ENCODE data around the gene STUB1. TPM values are rescaled to one million over a fixed set of nuclear protein-coding genes. Genes with fewer than 3 reads are reported as not detected.

The STUB1 gene
- total RNA-seq, 6 experiments from 2014 or later: 37.3 to 69.6 (median 54.3) TPM

DNA sequence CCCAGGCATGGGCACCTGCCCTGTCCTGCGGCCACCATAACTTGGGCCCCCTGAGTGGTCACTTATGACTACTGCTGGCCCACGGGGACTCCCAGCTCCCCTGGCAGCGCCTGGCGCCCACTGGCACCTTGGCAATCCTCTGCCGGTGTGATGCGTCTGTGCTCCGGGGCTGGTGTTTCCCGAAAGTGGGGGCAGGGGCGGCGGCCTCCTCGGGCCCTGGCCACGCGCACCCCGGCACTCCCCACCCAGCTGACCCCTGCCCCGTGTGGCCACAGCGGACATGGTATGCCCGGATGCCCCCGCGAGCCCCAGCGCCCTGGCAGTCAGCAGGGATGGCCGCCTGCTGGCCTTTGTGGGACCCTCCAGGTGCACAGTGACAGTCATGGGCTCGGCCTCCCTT, 22.7 kb upstream of the STUB1 start:
- no peak for DNase-seq
- Histone ChIP-seq H3K4me3 (no peak overlapping the region), H3K36me3 (no peaks in the 10 kb centered on the region), H3K27ac (no peak overlapping the region), H3K9me3 (no peaks in the 10 kb centered on the region), H3K4me1 (peaks cover 0 to 11% (median 0%) of the 10 kb centered on the region in 4 donors), H3K27me3 (no peaks in the 10 kb centered on the region)
- no CpG with 5 or more reads among the region's 22 CpGs for WGBS (ENCODE audit: insufficient coverage, low coverage, low lambda C conversion rate, missing lambda C conversion rate)
- no peak for ATAC-seq
- no peak for TF ChIP-seq CTCF (IDR thresholded peaks at IDR 0.05)
- no peak for TF ChIP-seq POLR2A (IDR thresholded peaks at IDR 0.05)
- intact Hi-C loops (cut with DNase I): no loop called here

DNA sequence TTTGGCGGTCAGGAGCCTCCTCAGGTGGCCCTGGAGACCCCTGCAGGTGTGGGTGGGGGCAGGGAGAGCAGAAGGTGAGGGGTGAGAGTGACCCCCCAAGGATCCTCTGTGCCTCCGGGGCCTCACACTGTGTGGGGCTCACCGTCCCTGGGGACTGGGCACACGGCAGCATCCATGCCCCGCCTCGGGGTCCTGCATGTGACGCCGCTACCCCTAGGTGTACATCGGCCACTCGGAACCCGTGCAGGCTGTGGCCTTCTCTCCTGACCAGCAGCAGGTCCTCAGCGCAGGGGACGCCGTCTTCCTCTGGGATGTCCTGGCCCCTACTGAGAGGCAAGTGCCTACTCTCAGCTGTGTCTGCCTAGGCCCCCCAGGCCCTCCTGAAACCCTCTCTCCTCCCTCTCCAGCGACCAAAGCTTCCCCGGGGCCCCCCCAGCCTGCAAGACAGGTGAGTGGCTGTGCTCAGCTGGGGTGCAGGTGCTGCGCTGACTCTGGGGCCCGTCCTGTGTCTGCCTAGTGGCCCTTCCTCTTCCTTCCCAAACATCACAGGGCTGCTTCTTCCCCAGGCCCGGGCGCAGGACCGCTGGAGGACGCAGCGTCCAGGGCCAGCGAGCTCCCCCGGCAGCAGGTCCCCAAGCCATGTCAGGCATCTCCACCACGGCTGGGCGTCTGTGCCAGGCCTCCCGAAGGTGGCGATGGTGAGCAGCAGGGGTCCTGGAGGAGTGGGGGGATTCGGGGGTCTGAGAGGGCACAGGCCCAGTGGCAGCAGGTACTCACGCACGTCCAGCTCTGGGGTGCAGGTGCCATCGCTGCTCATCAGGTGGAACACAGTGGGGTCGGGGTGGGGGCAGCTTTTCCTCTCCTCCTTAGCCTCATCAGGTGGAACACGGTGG, 21.3 kb upstream of the STUB1 start:
- Histone ChIP-seq H3K4me3 (no peak overlapping the region), H3K4me1 (peaks cover 0 to 11% (median 0%) of the 10 kb centered on the region in 4 donors), H3K27me3 (no peaks in the 10 kb centered on the region), H3K9me3 (no peaks in the 10 kb centered on the region), H3K27ac (no peak overlapping the region), H3K36me3 (no peaks in the 10 kb centered on the region)
- DNase-seq (no peak), ATAC-seq (no peak)
- intact Hi-C loops (cut with DNase I): no loop called here
- 60% methylated on average over 1 of the region's 35 CpGs for WGBS (ENCODE audit: insufficient coverage, low coverage, low lambda C conversion rate, missing lambda C conversion rate)
- TF ChIP-seq CTCF (IDR thresholded peaks at IDR 0.05): no peak
- TF ChIP-seq POLR2A (IDR thresholded peaks at IDR 0.05): no peak

GRCh38 chr16:659618-660017, 20.6 kb upstream of the STUB1 start:
- intact Hi-C loops (cut with DNase I): no loop called here
- no CpG with 5 or more reads among the region's 20 CpGs for WGBS (ENCODE audit: insufficient coverage, low coverage, low lambda C conversion rate, missing lambda C conversion rate)
- H3K36me3 ChIP-seq: no peaks in the 10 kb centered on the region
- no peak for DNase-seq
- H3K27me3 ChIP-seq: no peaks in the 10 kb centered on the region
- H3K4me1 ChIP-seq: peaks cover 0 to 11% (median 0%) of the 10 kb centered on the region in 4 donors
- H3K27ac ChIP-seq: no peak overlapping the region
- no peak for ATAC-seq
- no peaks in the 10 kb centered on the region for H3K9me3 ChIP-seq
- no peak for TF ChIP-seq CTCF (IDR thresholded peaks at IDR 0.05)
- no peak for TF ChIP-seq POLR2A (IDR thresholded peaks at IDR 0.05)
- H3K4me3 ChIP-seq: no peak overlapping the region

DNA sequence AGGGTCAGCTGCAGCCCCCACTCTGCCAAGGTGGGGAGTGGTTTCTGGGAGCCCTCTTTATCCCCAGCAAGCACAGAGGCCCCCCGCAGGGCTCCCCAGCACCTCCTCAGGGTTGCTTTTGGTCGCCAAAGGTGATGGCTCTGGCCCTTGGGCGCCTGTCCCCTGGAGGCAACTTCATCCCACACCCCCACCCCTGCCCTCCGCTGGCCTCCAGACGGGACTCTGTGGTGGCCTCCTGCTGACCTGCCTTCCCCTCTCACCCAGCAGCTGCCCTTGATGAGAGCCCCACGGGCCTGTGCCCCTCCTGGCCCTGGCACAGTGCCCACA, 20.1 kb upstream of the STUB1 start:
- DNase-seq (no peak), ATAC-seq (no peak)
- no peaks in the 10 kb centered on the region for H3K36me3 ChIP-seq
- intact Hi-C loops (cut with DNase I): no loop called here
- H3K27ac ChIP-seq: no peak overlapping the region
- 100% methylated on average over 1 of the region's 6 CpGs for WGBS (ENCODE audit: insufficient coverage, low coverage, low lambda C conversion rate, missing lambda C conversion rate)
- H3K9me3 ChIP-seq: no peaks in the 10 kb centered on the region
- TF ChIP-seq CTCF (IDR thresholded peaks at IDR 0.05) (no peak), POLR2A (IDR thresholded peaks at IDR 0.05) (no peak)
- no peak overlapping the region for H3K4me3 ChIP-seq
- no peaks in the 10 kb centered on the region for H3K27me3 ChIP-seq
- peaks cover 0 to 11% (median 0%) of the 10 kb centered on the region in 4 donors for H3K4me1 ChIP-seq

Measured in right lobe of liver (tissue), 6 donors.